ACC112 (cell line): Measurements from ENCODE around the gene RFTN1.

Source experiments
- H2AFZ ChIP-seq: fragments of 200-600 bp; sonication (generic); one replicate; pipeline ENCODE4 v1.6.0; 2017; ENCODE audit warnings: antibody characterized with exemption, low read length; ENCODE audit not compliant: unreplicated experiment
- H3K27ac ChIP-seq: fragments of 200-600 bp; sonication (generic); 2 replicates; pipeline ENCODE4 v1.5.1; 2014; ENCODE audit warnings: low read depth, mild to moderate bottlenecking, antibody characterized with exemption, low read length, moderate library complexity
- H3K27me3 ChIP-seq: fragments of 200-600 bp; sonication (generic); 2 replicates; pipeline ENCODE4 v1.6.1; 2014; ENCODE audit warnings: mild to moderate bottlenecking, antibody characterized with exemption, low read length, moderate library complexity, mixed read lengths; ENCODE audit not compliant: insufficient read depth
- H3K36me3 ChIP-seq: fragments of 200-600 bp; sonication (generic); 2 replicates; pipeline ENCODE4 v1.6.1; 2016; ENCODE audit warnings: mild to moderate bottlenecking, antibody characterized with exemption, low read length, moderate library complexity, mixed read lengths; ENCODE audit not compliant: insufficient read depth
- H3K4me1 ChIP-seq: fragments of 200-600 bp; sonication (generic); one replicate; pipeline ENCODE4 v1.6.1; 2016; ENCODE audit warnings: low read length, mixed read lengths; ENCODE audit not compliant: insufficient read depth, unreplicated experiment, control insufficient read depth
- H3K4me3 ChIP-seq: fragments of 200-600 bp; sonication (generic); 2 replicates; pipeline ENCODE4 v1.5.1; 2014; ENCODE audit warnings: mild to moderate bottlenecking, low read depth, low read length
- H3K79me2 ChIP-seq: fragments of 200-600 bp; sonication (generic); one replicate; pipeline ENCODE4 v1.6.0; 2016; ENCODE audit warnings: low read length; ENCODE audit not compliant: control insufficient read depth, unreplicated experiment, insufficient read depth

The RFTN1 gene

GRCh38 chr3:16294844-16295243 is 218.7 kb downstream of the RFTN1 start:
- H3K4me3 ChIP-seq: no peak overlapping the region
- no peak overlapping the region for H2AFZ ChIP-seq
- H3K27ac ChIP-seq: no peak overlapping the region
- H3K36me3 ChIP-seq: peaks cover 25% of the 10 kb centered on the region
- no peaks in the 10 kb centered on the region for H3K27me3 ChIP-seq
- no peaks in the 10 kb centered on the region for H3K79me2 ChIP-seq
- H3K4me1 ChIP-seq: peaks cover 4% of the 10 kb centered on the region

- Histone ChIP-seq H3K27ac (no peak overlapping the region), H3K4me3 (no peak overlapping the region)
Observed at GRCh38 chr3:16290827-16291196, 222.7 kb downstream of the RFTN1 start.

GRCh38 chr3:16290007-16290826 is 223.3 kb downstream of the RFTN1 start:
- H3K36me3 ChIP-seq: peaks cover 18% of the 10 kb centered on the region
- no peaks in the 10 kb centered on the region for H3K79me2 ChIP-seq
- H3K4me1 ChIP-seq: peaks cover 4% of the 10 kb centered on the region
- H3K4me3 ChIP-seq: no peak overlapping the region
- H3K27me3 ChIP-seq: no peaks in the 10 kb centered on the region
- no peak overlapping the region for H3K27ac ChIP-seq
- no peak overlapping the region for H2AFZ ChIP-seq

More at GRCh38 chr3:16290827-16291196, 222.7 kb downstream of the RFTN1 start:
- H2AFZ ChIP-seq: no peak overlapping the region
- H3K36me3 ChIP-seq: peaks cover 18% of the 10 kb centered on the region
- no peaks in the 10 kb centered on the region for H3K79me2 ChIP-seq
- H3K27me3 ChIP-seq: no peaks in the 10 kb centered on the region
- H3K4me1 ChIP-seq: peaks cover 4% of the 10 kb centered on the region

GRCh38 chr3:16289144-16289889 is 224.2 kb downstream of the RFTN1 start:
- no peak overlapping the region for H3K4me3 ChIP-seq
- peaks cover 15% of the 10 kb centered on the region for H3K36me3 ChIP-seq
- H3K27me3 ChIP-seq: no peaks in the 10 kb centered on the region
- no peak overlapping the region for H2AFZ ChIP-seq
- no peaks in the 10 kb centered on the region for H3K79me2 ChIP-seq
- peaks cover 4% of the 10 kb centered on the region for H3K4me1 ChIP-seq
- no peak overlapping the region for H3K27ac ChIP-seq

GRCh38 chr3:16288664-16289063 is 224.8 kb downstream of the RFTN1 start:
- H3K79me2 ChIP-seq: no peaks in the 10 kb centered on the region
- H3K27me3 ChIP-seq: no peaks in the 10 kb centered on the region
- H3K4me1 ChIP-seq: peaks cover 4% of the 10 kb centered on the region
- peaks cover 12% of the 10 kb centered on the region for H3K36me3 ChIP-seq
- H3K27ac ChIP-seq: no peak overlapping the region
- no peak overlapping the region for H2AFZ ChIP-seq
- no peak overlapping the region for H3K4me3 ChIP-seq

GRCh38 chr3:16286751-16287543 is 226.6 kb downstream of the RFTN1 start:
- Histone ChIP-seq H3K4me3 (no peak overlapping the region), H3K27ac (no peak overlapping the region), H3K36me3 (no peaks in the 10 kb centered on the region), H2AFZ (no peak overlapping the region), H3K79me2 (no peaks in the 10 kb centered on the region), H3K27me3 (no peaks in the 10 kb centered on the region), H3K4me1 (peaks cover 4% of the 10 kb centered on the region)

- no peaks in the 10 kb centered on the region for H3K27me3 ChIP-seq
- H3K4me3 ChIP-seq: no peak overlapping the region
- no peak overlapping the region for H3K27ac ChIP-seq
- no peak overlapping the region for H2AFZ ChIP-seq
- H3K79me2 ChIP-seq: no peaks in the 10 kb centered on the region
- peaks cover 4% of the 10 kb centered on the region for H3K4me1 ChIP-seq
- no peaks in the 10 kb centered on the region for H3K36me3 ChIP-seq
Observed at GRCh38 chr3:16286161-16286560, 227.3 kb downstream of the RFTN1 start.

- H3K27ac ChIP-seq: no peak overlapping the region
- H3K36me3 ChIP-seq: no peaks in the 10 kb centered on the region
- H3K4me3 ChIP-seq: no peak overlapping the region
- H3K27me3 ChIP-seq: no peaks in the 10 kb centered on the region
- H3K79me2 ChIP-seq: no peaks in the 10 kb centered on the region
- H3K4me1 ChIP-seq: no peaks in the 10 kb centered on the region
- H2AFZ ChIP-seq: no peak overlapping the region
Observed at GRCh38 chr3:16284633-16285032, 228.9 kb downstream of the RFTN1 start.

GRCh38 chr3:16280671-16281070 is 232.8 kb downstream of the RFTN1 start:
- H3K4me3 ChIP-seq: no peak overlapping the region
- no peaks in the 10 kb centered on the region for H3K4me1 ChIP-seq
- H3K79me2 ChIP-seq: no peaks in the 10 kb centered on the region
- no peaks in the 10 kb centered on the region for H3K27me3 ChIP-seq
- H3K36me3 ChIP-seq: no peaks in the 10 kb centered on the region; the same call in 1 of the 2 replicates
- H3K27ac ChIP-seq: no peak overlapping the region
- no peak overlapping the region for H2AFZ ChIP-seq

- Histone ChIP-seq H3K4me1 (no peaks in the 10 kb centered on the region), H3K27me3 (no peaks in the 10 kb centered on the region), H3K79me2 (no peaks in the 10 kb centered on the region), H3K4me3 (no peak overlapping the region), H3K36me3 (no peaks in the 10 kb centered on the region; the same call in 1 of the 2 replicates), H2AFZ (no peak overlapping the region), H3K27ac (no peak overlapping the region)
Observed at GRCh38 chr3:16279010-16279801, 234.3 kb downstream of the RFTN1 start.
